Head of caudate nucleus (tissue), 42 donors: Measurements from ENCODE around the gene INHBB.

Experiments
- DNase-seq, 42 donors: peaks; one replicate each; pipeline versions ENCODE4 v3.0.0 to v3.0.0-alpha.2; 2020 to 2021; ENCODE audit warnings: mixed read lengths in 7 of 42
- intact Hi-C: fragments of 100-400 bp; cut with DNase I; formaldehyde crosslinking; loops from one replicate; pipeline ENCODE4 v1.15.0; 2022

INHBB gene

DNA sequence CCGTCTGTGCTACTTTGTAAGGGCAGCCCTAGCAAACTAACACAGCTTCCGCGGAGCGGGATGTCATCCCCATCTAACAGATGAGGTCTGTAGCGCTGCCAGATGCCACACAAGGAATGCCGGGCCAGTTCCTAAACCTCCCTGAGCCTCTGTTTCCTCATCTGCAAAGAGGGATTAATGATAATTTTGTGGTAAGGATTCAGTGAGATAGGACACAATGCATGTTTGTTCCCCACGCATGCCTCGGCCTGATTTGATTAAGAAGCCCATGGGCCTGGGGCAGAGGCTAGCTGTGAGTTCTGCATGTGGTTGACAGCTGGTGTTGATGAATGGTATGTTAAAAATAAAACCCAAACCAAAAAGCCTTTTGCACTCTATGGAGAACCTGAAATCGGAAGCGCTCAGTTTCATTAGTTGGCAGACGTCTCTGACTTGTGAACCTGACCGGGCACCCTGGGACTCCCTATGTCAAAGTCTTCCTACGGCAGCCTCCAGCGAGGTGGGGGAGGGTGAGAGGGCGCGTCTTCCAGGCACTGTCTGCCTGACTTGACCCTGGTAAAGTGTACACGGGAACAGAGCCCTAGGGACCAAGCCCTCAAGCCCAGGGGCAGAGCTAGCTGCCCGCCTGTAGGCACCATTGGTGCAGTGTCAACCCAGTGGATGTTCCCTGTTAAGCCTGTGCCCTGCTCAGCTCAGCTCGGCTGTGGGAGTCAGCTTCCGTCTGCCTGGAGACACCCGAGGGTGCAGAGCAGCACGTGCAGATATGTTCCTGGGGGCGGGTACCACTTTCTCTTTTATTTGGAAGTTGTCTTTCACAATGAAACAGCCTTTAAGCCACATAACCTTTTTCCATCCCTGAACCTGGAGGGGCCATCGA, 14.8 kb upstream of the INHBB start:
- DNase-seq: no peak
- intact Hi-C loops: no loop called here

DNA sequence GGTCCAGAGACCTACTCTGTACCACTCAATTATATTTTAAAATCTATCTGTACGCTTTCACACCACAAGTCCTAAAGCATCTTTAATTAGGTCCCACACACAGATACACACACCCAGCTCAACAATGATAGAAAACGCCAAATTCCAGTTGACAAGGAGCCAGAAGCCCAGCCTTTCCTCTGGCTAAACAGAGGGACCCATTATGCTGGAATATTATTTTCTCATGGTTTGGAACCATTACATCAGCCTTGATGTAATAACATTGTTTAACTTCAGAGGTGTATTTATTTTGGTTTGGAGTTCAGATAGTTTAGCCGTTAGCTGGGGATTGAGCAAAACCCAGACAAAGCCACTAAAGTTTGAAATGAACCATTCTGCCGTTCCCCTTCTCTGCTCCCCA, 14.0 kb upstream of the INHBB start:
- no peak for DNase-seq
- intact Hi-C loops: no loop called here

DNA sequence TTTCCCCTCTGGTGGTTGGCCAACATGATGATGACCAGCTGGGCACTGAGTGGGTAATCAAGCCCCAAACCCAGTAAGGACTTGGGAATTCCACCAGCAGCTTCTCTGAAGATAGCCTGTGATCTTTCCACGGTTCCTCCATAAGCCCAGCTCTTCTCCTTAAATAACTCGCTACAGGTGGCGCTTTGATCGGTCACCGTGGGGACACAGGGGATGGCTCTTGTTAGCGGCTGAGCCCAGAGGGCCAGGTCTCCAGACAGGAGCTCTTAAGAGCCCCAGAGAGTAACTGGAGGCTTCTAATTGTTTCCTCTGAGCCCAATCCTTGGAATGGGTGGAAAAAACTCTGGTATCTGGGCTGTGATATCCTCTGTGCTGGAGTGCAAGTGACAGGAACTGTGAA, 13.6 kb upstream of the INHBB start:
- intact Hi-C loops: no loop called here
- DNase-seq: no peak

DNA sequence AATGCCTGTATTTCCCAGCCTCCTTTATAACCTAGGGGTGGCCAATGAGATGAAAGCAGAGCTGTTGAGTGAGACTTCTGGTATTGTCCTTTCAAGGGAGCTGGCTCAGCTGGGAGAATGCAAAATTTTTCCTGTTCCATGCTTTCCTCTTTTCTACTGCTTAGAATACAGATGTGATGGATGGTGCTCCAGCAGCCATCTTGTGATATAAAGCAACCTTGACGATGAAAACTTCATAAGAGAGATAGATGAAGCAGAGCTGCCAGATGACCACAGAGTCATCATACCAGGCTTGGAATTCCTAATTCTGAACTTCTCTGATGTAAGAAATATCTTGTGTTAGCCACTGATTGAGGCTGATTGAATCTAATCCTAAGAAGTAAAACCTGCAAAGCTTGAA, 11.9 kb upstream of the INHBB start:
- no peak for DNase-seq
- intact Hi-C loops: no loop called here

DNA sequence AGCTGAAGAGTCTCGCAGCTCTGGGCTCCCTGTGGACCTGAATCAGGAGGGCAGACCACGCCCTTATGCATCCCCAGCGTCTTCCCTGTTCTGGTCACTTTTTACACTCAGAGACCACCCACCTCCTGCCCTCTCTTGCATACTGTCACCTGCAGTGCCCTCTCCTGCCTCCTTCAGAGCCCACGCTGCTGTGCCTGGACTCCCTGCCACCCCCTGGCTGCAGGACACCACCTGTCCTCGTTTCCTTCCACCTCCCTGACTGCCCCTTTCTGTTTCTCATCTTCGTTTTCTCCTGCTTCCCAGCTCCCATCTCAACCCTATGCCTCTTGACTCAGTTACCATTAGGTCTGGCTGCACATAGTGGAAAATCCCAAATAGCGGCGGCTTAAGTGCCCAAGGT, 9.2 kb upstream of the INHBB start:
- intact Hi-C loops: no loop called here
- no peak for DNase-seq

DNA sequence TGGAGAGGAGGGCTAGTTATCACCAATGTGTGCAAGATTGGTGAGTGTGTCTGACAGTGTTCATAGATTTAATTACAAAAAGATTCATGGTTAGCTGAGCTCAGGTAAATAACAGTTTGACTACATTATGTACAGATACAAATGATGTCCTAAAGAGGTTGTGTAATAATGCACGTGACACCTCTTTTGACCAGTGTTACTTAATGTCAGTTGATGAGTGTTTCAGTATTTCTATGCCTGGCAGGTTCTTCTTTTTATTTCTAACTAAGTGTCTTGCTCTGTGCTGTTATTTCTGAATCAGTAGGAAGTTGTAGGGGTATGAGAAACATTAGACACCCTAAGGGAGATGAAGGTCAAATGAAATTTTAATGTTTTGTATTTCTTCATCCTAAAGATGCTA, 7.9 kb upstream of the INHBB start:
- intact Hi-C loops: no loop called here
- DNase-seq: no peak

DNA sequence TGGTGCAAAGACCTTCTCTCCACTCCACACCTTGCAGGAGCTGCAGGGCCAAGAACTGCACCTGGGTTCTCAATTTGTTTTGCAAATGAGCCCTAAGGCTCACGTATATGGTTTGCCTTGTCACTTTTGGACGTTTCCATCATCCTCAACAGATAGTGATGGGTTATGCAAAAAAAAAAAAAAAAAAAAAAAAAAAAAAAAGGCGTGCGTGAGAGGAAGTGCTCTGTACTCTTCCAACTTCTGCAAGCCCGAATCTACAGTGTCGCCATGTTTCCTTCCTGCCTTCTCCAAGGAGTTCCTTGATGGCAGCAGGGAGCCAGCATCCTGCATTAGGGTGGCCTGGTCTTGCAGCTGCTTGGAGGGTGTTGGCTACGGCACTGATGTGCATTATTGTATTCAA, 4.0 kb upstream of the INHBB start:
- DNase-seq: no peak
- intact Hi-C loops: loop anchor here (2.0 to 10.0 kb wide), 2 partner anchors 173 to 333 kb away; no protein-coding TSS in a partner anchor

DNA sequence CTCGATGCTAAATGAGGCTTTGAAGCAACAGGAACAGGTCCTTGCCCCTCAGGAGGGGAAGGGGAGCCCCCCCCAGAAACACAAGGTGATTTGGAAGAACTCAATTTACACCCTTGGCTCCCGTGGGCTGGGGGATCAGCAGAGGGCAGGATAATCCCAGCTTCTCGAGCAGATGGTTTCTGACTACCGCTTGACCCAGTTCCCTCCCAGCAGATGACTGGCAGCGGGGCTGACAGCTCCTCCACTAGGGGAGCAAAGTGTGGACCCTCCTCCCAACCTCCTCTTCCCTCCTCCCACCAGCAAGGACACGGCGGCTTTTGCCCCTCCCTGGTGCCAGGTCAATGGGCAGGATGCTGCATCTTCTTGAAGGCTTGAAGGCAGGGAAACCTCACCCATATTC, 3.5 kb upstream of the INHBB start:
- intact Hi-C loops: loop anchor here (2.0 to 10.0 kb wide), 2 partner anchors 172 to 332 kb away; no protein-coding TSS in a partner anchor
- DNase-seq: no peak

DNA sequence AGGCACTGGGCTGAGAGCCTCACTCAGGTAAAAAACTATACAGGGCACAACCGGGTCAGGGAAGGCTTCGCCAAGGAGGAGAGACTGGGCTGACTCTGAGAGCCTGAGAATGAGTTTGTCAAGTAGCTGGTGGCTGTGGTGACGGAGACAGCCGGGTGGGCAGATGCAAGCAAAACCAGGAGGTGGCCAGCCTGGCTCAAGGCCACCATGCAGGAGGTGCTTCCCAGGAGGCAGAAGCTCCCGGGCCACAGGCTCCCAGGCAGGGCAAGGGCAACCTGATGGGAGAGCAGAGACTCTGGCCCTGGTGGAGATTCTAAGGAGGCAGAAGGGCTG, 2.9 kb upstream of the INHBB start:
- intact Hi-C loops: loop anchor here (2.0 to 10.0 kb wide), 2 partner anchors 172 to 332 kb away; no protein-coding TSS in a partner anchor
- no peak for DNase-seq

DNA sequence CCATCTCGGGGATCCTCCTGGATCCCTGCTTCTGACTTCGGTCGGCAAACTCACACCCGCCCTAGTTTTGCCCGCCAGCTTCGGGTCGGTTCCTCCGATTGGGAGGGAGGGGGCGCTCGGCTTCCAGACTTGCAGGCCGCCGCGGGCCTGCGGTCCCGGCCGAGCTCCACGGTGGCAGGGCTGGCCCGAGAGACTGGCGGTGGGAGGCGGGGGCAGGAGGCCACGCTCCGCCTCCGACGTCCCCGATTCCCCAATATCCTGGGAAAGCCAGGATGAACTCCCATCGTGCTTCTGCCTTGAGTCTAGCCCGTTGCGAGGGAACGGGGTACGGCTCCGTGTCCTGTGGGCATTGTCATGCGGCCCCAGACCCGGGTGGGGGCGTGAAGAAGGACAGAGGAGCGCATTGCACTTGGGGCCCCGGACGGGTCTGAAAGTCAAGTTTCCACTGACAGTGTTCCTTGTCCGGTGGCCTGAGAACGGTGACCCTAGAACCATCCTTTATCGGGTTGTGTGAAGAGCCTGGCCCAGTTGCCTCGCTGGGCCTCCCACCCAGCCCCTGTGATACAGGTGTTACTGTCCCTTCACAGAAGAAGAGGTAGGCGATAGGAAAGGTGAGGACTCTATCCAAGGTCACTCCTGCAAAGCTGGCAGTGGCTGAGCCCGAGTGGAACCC, 2.4 kb upstream of the INHBB start:
- intact Hi-C loops: loop anchor here (2.0 to 10.0 kb wide), 2 partner anchors 171 to 331 kb away; no protein-coding TSS in a partner anchor
- DNase-seq: peak; percentile 51 to 92 (median 81)

DNA sequence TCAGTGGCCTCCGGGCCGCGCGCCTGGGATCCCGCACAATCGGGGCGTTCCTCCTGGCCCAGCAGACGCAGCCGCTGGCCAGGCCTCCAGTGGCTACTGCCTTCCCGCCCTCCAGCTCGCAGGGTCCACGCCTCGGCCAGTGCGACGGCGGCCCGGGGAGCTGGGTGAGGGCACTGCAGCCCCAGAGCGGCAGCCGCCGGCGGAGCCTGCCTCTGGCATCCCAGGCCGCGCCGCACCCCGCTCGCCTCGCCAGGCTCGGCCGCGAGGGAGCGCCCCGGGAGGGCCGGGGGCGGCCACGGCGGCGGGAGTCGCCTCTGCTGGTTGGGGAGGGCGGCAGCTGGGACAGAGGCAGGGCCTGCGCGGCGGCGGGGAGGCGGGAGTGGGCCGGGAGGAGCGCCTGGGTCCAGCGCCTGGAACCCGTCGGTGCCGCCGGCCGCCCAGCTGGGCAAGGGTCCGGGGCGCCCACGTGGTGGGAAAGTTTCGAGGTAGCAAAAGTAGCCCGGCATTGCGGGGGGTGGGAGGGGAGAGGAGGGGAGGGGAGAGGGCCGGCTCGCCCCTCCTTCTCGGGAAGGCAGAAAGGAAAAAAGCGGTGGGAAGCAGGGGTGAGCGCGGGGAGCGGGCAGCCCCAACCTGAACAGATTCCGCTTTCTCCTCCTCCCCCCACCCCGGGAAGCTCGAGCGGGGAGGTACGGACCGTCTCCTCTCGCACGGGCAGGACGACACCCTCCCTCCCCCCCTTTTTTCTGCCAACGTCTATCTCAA, 1.5 kb upstream of the INHBB start:
- intact Hi-C loops: loop anchor here (10.0 kb wide), 1 partner anchor 170 kb away; no protein-coding TSS in a partner anchor
- DNase-seq: peak in 26 of 42 donors; percentile 20 to 73 (median 44)

DNA sequence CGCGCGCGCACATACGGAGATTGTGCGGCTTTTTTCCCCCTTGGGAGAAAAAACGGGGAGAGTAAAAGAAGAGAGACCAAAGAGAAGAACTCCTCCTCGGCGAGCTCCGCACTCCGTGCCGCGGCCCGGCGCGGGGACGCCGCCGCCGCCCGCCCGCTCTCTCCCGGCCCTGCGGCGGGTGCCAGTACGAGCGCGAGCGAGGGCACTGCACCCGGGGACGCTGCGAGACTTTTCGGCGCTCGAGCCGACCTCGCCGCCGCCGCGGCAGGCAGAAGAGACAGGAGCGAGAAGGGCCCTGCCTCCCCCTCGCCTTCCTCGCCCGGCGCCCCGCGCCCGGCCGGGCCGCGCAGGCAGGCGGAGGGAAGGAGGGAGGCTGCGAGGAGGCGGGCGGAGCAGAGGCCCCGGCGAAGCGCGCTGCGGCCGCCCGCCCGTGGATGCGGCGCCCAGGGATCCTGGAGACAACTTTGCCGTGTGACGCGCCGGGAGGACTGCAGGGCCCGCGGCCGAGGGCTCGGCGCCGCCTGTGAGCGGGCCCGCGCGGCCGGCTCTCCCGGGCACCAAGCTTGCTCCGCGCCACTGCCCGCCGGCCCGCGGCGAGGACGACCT, 857 bp upstream of the INHBB start:
- DNase-seq: peak in 4 of 42 donors; percentile 7 to 52 (median 30)

DNA sequence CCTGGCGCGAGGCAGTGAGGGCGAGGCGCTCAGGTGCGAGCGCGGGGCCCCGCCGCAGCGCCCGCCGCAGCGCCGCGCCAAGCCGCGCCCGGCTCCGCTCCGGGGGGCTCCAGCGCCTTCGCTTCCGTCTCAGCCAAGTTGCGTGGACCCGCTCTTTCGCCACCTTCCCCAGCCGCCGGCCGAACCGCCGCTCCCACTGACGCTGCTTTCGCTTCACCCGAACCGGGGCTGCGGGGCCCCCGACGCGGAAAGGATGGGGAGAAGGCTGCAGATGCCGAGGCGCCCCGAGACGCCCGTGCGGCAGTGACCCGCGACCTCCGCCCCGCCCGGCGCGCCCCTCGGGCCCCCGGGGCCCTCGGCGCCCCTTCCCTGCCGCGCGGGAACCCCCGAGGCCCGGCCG, 328 bp upstream of the INHBB start:
- no peak for DNase-seq
- intact Hi-C loops: loop anchor here (10.0 kb wide), 1 partner anchor 169 kb away; no protein-coding TSS in a partner anchor

More for the DNA sequence above, 857 bp upstream of the INHBB start:
- intact Hi-C loops: loop anchor here (10.0 kb wide), 1 partner anchor 170 kb away; no protein-coding TSS in a partner anchor

DNA sequence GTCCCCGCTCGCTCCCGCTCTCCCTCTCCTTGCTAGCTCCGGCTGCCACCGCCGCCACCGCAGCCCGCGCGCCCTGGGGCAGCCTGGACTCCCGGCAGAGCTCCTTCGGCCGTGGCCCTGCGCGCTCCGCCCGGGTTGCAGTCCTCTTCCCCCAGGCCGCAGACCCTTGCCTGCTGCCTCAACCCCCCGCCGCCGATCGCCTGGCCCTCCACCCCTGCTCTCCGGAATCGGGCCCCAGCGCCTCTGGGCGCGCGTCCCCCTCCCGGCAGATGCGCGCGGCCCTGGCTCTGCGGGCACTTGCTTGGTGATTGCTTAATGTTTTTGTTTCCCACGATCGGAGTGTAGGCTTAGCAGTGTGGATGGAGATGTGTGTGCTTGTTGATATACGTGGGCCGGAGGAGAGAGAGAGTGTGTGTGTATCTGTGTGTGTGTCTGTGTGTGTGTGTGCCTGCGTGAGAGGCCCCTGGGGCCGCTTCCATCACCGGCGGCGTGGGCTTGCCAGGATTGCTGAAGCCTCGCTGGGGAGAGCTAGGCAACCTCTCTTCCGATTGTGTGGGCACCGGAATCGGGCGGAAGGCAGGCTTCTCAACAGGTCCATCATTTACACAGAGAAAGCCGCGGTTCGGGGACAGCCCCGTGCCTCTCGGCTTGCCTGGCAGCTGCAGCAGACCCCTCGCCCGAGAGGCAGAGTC, 877 bp downstream of the INHBB start:
- DNase-seq: peak in 17 of 42 donors; percentile 11 to 66 (median 32)
- intact Hi-C loops: loop anchor here (10.0 kb wide), 1 partner anchor 168 kb away; no protein-coding TSS in a partner anchor

DNA sequence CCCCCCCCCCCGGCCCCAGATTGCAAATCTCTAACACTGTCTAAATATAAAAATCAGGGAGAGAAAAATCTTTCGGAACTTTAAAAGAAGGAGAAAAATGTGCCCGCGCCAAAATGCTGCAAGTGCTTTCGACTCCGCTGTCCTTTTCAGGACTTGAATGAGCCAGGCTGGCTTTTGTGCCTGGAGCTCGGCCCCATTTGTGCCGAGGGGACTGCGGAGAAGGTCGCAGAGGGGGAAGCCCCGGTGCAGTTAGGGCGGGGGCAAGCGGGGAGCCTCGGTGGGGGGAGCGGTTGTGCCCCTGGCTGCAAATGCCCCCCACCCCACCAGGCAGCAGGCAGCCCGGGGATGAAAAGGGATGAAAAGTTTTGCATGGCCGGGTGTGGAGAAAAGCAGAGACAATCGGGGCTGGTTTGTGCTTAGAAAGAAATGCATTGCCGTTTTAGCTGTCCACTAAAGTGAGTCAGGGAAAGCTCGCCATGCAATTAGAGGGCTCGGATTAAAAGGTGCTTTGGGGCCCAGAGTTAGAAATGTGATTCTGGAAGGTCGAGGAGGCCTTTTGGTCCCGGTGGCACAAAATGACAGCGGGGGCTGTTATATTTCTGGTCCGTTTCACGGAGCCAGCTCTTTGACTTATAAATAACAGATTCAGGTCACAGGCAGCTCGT, 1.6 kb downstream of the INHBB start:
- intact Hi-C loops: loop anchor here (10.0 kb wide), 1 partner anchor 167 kb away; no protein-coding TSS in a partner anchor
- peak in 5 of 42 donors; percentile 18 to 52 (median 43) for DNase-seq

DNA sequence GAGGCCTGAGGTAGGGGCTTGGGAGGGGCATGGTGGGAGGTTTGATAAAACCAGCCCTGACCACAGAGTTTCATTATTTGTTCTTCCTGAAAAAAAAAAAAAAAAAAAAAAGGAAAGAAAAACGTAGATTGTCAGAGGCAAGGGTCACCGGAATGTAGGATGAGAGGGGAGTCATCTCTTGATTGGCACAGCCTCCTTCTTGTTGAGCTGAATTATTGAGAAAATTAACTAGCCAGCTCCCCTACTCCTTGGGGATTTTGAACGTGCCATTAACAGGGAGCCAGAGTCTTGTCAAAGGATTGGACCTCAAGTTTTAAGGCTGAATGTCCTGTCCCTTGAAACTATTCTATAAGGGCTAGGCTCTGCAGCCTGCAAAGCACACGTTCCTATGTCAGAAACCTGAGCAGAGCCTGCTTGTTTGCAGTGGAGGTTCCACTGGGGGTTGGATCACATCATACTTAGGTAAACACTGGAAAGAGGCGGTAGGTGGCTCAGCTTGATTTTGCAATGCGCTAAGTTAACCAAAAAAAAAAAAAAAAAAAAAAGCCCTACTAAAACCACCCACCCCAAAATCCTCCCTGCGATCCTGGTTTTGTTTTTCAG, 2.3 kb downstream of the INHBB start:
- intact Hi-C loops: loop anchor here (10.0 kb wide), 1 partner anchor 167 kb away; no protein-coding TSS in a partner anchor
- no peak for DNase-seq
